ENCODE results near the gene IGFALS.
A peak's percentile ranks its signal among the peaks of the same experiment; 100 is the strongest.

- peak in 1 of 5 experiments; percentile 11 for TF ChIP-seq CTCF (IDR thresholded peaks at IDR 0.05)
- TF ChIP-seq POLR2A (IDR thresholded peaks at IDR 0.05): no peak
Measured at GRCh38 chr16:1763521-1764511, 29.7 kb downstream of the IGFALS start.

All from transverse colon (tissue), 3 donors.